Parathyroid adenoma (tissue), 2 donors: Measurements from ENCODE around the gene SLC6A13.
A peak's percentile ranks its signal among the peaks of the same experiment; 100 is the strongest.

Experiments used
- H2AFZ ChIP-seq: fragments of 300-600 bp; sonication (generic); one replicate; pipeline ENCODE4 v1.7.0; 2017; ENCODE audit warnings: antibody characterized with exemption, mild to moderate bottlenecking
- H3K27ac ChIP-seq: fragments of 300-600 bp; sonication (generic); one replicate; pipeline ENCODE4 v1.7.0; 2017
- H3K27me3 ChIP-seq: fragments of 300-600 bp; sonication (generic); one replicate; pipeline ENCODE4 v1.7.0; 2017; ENCODE audit warnings: low read length; ENCODE audit not compliant: control insufficient read depth, insufficient read depth
- H3K36me3 ChIP-seq: fragments of 300-600 bp; sonication (generic); one replicate; pipeline ENCODE4 v1.7.0; 2017; ENCODE audit warnings: low read length; ENCODE audit not compliant: control insufficient read depth, insufficient read depth
- H3K4me1 ChIP-seq: fragments of 300-600 bp; sonication (generic); one replicate; pipeline ENCODE4 v1.7.0; 2017; ENCODE audit warnings: control low read depth
- H3K4me2 ChIP-seq: fragments of 300-600 bp; sonication (generic); one replicate; pipeline ENCODE4 v1.7.0; 2017; ENCODE audit warnings: low read length
- H3K4me3 ChIP-seq: fragments of 300-600 bp; sonication (generic); one replicate; pipeline ENCODE4 v1.7.0; 2017; ENCODE audit warnings: low read depth, low read length
- H3K79me2 ChIP-seq: fragments of 300-600 bp; sonication (generic); one replicate; pipeline ENCODE4 v1.7.0; 2017; ENCODE audit warnings: control low read depth
- H3K9ac ChIP-seq: fragments of 300-600 bp; sonication (generic); one replicate; pipeline ENCODE4 v1.7.0; 2017; ENCODE audit warnings: mild to moderate bottlenecking
- H3K9me3 ChIP-seq: fragments of 300-600 bp; sonication (generic); one replicate; pipeline ENCODE4 v1.7.0; 2017; ENCODE audit warnings: low read length; ENCODE audit not compliant: control insufficient read depth
- TF ChIP-seq, protein P1 (sequence below): fragments of 300-600 bp; sonication (generic); IDR thresholded peaks from one replicate; pipeline ENCODE4 v1.7.0; 2017; ENCODE audit warnings: antibody characterized with exemption, mild to moderate bottlenecking
- donor health status: primary hyperparathyroidism.

The SLC6A13 gene

GRCh38 chr12:211639-212414 is 50.8 kb downstream of the SLC6A13 start:
- Histone ChIP-seq H3K4me3 (no peak overlapping the region), H3K27me3 (no peaks in the 10 kb centered on the region), H3K9ac (no peak overlapping the region), H3K9me3 (no peaks in the 10 kb centered on the region), H3K4me1 (peaks cover 26% of the 10 kb centered on the region), H3K36me3 (no peaks in the 10 kb centered on the region), H3K79me2 (no peaks in the 10 kb centered on the region), H2AFZ (peak overlapping the region; percentile 86), H3K27ac (peak overlapping the region; percentile 64), H3K4me2 (no peak overlapping the region)
- TF ChIP-seq, protein P1, sequence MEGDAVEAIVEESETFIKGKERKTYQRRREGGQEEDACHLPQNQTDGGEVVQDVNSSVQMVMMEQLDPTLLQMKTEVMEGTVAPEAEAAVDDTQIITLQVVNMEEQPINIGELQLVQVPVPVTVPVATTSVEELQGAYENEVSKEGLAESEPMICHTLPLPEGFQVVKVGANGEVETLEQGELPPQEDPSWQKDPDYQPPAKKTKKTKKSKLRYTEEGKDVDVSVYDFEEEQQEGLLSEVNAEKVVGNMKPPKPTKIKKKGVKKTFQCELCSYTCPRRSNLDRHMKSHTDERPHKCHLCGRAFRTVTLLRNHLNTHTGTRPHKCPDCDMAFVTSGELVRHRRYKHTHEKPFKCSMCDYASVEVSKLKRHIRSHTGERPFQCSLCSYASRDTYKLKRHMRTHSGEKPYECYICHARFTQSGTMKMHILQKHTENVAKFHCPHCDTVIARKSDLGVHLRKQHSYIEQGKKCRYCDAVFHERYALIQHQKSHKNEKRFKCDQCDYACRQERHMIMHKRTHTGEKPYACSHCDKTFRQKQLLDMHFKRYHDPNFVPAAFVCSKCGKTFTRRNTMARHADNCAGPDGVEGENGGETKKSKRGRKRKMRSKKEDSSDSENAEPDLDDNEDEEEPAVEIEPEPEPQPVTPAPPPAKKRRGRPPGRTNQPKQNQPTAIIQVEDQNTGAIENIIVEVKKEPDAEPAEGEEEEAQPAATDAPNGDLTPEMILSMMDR: no peak

DNA sequence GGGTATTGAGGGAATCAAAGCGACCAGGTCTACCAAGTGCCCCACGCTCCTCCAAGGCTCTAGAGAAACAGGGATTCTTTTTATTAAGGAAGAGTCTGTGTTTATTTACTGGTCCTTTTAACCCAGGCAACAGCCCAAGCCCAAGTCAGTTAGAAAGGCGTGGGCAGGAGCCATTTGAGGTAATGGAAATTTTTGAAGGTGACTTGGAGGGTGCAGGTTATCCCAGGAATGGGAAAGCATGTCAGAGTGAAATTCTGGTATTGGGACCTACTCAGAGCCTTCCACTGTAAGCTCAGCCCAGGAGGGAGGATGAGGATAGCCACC is 51.5 kb downstream of the SLC6A13 start:
- Histone ChIP-seq H3K9ac (no peak overlapping the region), H3K27ac (peak overlapping the region; percentile 64), H3K4me1 (peaks cover 26% of the 10 kb centered on the region), H3K4me3 (no peak overlapping the region), H3K4me2 (peak overlapping the region; percentile 36), H2AFZ (peak overlapping the region; percentile 86), H3K36me3 (no peaks in the 10 kb centered on the region), H3K79me2 (no peaks in the 10 kb centered on the region), H3K27me3 (no peaks in the 10 kb centered on the region), H3K9me3 (no peaks in the 10 kb centered on the region)
- TF ChIP-seq, protein P1: no peak

- H3K4me1 ChIP-seq: peaks cover 26% of the 10 kb centered on the region
- H3K9me3 ChIP-seq: no peaks in the 10 kb centered on the region
- peak overlapping the region; percentile 86 for H2AFZ ChIP-seq
- no peak overlapping the region for H3K9ac ChIP-seq
- H3K4me3 ChIP-seq: no peak overlapping the region
- no peaks in the 10 kb centered on the region for H3K79me2 ChIP-seq
- no peaks in the 10 kb centered on the region for H3K36me3 ChIP-seq
- H3K27me3 ChIP-seq: no peaks in the 10 kb centered on the region
- peak overlapping the region; percentile 36 for H3K4me2 ChIP-seq
- TF ChIP-seq, protein P1: no peak
- H3K27ac ChIP-seq: peak overlapping the region; percentile 64
Observed at GRCh38 chr12:210277-211141, 52.1 kb downstream of the SLC6A13 start.

DNA sequence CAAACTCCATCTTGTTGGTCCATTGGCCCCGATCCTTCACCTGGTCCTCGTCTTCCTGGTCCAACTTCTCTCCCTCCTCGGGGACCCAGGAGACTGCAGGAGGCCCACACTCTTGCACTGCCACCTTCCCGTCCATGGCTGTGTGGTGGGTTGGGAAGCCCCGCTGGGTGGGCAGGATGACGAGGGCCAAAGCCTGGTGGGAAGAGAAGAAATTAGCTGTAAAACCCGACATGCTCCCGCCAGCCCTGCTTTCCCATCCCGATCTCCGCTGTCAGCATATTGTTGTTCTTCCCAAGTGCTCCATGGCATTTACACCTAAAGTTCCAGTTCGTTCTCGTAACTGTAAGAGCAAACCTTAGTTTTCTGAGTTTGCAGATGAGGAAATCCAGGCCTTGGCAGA is 52.8 kb downstream of the SLC6A13 start:
- H3K27ac ChIP-seq: no peak overlapping the region
- H3K4me2 ChIP-seq: no peak overlapping the region
- no peak overlapping the region for H3K4me3 ChIP-seq
- no peak overlapping the region for H2AFZ ChIP-seq
- H3K79me2 ChIP-seq: no peaks in the 10 kb centered on the region
- H3K4me1 ChIP-seq: peaks cover 26% of the 10 kb centered on the region
- H3K36me3 ChIP-seq: no peaks in the 10 kb centered on the region
- no peaks in the 10 kb centered on the region for H3K27me3 ChIP-seq
- no peaks in the 10 kb centered on the region for H3K9me3 ChIP-seq
- no peak overlapping the region for H3K9ac ChIP-seq
- TF ChIP-seq, protein P1: no peak
